DOHH2 (cell line): ENCODE results near the gene DOCK8.

Source experiments
- CTCF ChIP-seq: fragments of 200-600 bp; sonication (generic); IDR thresholded peaks from one replicate; pipeline ENCODE4 v1.5.1; 2014; ENCODE audit warnings: antibody characterized with exemption, mild to moderate bottlenecking, low read depth, low read length; ENCODE audit not compliant: poor library complexity, severe bottlenecking
- EZH2phosphoT487 ChIP-seq: fragments of 200-600 bp; sonication (generic); IDR thresholded peaks from 2 replicates; pipeline ENCODE4 v1.6.1; 2017; ENCODE audit warnings: borderline replicate concordance, mild to moderate bottlenecking, antibody characterized with exemption, low read length, moderate library complexity, mixed read lengths

DNA sequence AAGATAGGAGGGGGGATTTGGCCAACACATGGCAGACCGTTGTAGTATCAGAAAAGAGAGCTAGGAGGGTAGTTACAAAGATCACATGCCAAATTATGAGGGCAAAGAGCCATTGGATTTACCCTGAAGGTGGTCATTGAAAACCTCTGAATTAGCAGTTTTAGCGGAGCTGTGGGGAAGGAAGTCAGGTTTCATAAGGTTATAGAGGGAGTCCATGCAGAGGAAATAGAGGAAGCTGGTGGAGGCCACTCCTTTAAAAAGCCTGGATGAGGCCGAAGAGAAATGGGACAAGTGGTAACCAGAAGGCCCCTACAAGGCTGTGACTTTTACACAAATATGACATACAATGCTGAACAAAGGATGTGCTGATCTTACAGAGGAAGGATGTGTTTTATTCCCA is 13.2 kb downstream of the DOCK8 start:
- TF ChIP-seq CTCF (no peak), EZH2phosphoT487 (no peak)
